ENCODE data around the gene GSX1.

Gene GSX1

GRCh38 chr13:27834095-27834494 lies 41.8 kb downstream of the GSX1 start:
- DNase-seq (ENCODE audit: low read depth) = no peak

GRCh38 chr13:27835799-27836198 lies 43.5 kb downstream of the GSX1 start:
- no peak for DNase-seq (ENCODE audit: low read depth)

GRCh38 chr13:27839809-27840467 lies 47.7 kb downstream of the GSX1 start:
- DNase-seq (ENCODE audit: low read depth) = no peak

- DNase-seq (ENCODE audit: low read depth) = no peak
Measured at GRCh38 chr13:27842571-27842970, 50.3 kb downstream of the GSX1 start.
